ENCODE measurements around the gene MAP3K12.
"Not testable (repeated sequence)": the region's sequence is repeated elsewhere in the genome, so short reads cannot be mapped to it uniquely, and the experiment has no call there.

The MAP3K12 gene

DNA sequence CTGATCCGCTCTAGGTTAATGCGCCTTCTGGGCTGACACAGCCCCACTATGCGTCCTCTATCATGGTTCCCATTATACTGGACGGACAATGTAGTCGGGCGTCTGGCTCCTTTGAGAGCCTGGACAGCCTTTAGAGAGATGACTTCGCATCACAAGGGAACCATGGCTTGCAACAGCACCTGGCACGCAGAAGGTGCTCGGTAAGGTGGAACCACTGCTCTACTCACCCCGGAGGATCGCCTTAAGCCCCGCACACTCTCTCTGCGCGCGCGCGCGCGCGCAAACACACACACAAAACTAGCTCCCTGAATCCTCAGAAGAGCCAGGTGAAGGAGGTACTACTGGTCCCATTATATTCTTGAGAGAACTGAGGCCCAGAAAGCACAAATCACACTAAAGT is 7.1 kb downstream of the MAP3K12 start:
- no peak for DNase-seq

DNA sequence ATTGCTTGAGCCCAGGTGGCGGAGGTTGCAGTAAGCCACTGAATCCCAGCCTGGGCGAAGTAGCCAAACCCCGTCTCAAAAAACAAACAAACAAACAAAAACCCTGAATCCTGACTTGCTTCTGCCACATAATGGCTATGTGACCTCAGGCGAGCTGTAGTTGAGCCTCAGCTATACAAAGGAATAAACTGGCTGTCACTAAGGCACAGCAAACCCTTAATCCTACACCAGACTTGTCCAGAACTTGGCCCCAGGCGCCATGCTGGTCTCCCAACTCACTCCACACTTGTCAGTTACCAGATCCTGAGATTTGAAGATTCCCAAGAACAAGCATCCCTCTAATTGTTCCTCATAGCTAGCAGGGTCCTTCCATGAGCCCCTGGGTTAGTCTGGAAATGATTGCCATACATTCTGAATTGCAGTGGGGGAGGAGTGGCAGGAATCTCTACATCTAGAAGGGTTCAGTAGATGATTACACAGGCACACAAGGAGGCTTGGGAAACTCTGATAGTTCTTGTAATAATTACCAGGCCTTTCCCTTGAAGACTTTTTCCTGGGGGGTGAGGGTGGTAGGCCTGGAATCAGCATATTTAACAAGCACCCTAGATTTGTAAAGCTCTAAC is 9.9 kb downstream of the MAP3K12 start:
- no peak for DNase-seq

DNA sequence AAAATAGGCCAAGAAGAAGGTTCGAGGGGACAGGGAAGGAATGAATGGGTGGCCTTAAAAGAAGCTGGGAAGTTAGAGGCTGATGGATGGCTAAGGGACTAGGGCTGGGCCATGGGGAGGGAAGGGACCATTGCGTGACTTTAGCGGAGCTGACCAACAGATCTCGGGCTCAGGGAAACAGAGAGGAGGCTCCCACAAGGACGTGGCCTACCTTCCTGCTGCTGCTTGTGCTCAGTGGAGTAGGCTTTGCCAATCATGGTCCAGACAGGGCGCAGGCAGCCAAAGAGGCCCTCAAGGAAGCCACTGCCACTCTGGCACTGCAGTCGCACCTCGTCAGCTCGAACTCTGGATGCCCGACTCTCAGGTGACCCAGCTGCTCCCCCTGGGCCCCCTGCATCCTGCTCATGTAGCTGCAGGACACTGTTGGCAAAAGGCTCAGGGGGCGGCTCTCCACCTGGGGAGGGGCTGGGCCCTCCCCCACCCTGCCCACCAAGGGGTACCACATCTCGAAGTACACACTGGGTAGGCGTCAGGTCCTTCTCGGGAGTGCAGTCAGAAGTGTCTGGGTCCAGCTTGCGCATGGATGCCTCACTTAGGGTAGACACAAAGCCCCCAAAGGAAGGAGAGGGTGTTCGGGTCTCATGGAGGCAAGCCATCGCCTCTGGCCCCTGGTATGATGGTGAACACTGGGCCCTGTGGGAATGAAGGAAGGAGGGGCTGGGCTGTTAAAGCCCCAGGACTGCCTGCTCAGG is 12.3 kb downstream of the MAP3K12 start:
- DNase-seq: no peak

DNA sequence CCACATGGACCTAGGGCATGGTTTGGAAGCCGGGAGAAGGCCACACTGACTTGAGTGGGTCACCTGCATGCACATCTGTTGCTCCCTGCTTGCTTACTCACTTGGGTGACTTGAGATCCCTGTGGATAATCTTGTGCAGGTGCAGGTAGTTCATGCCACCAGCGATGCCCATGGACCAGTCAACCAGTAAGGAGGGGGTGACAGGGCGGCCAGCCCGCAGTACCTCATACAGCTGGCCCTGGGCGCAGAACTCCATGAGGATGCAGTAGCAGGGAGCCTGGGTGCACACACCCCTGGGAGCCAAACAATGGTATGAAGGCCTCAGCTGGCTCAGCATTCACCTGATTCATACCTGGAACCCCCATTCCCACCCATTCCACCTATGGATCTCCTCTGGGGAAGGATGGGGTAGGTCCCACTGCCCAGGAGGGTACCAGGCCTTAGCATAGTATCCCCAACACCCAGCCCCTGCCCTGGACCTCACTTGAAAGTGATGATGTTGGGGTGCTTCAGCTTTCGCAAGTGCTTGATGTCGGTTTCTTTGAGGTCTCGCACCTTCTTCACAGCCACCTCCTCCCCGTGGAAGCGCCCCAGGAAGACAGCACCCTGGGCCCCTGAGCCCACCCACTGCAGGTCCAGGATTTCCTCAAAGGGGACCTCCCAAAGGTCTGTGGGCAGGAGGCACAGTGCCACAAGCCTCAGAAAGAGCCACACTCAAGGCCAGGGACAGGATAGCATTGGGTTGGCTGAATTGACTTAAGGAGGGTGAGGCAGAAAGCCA is 13.1 kb downstream of the MAP3K12 start:
- DNase-seq: no peak

DNA sequence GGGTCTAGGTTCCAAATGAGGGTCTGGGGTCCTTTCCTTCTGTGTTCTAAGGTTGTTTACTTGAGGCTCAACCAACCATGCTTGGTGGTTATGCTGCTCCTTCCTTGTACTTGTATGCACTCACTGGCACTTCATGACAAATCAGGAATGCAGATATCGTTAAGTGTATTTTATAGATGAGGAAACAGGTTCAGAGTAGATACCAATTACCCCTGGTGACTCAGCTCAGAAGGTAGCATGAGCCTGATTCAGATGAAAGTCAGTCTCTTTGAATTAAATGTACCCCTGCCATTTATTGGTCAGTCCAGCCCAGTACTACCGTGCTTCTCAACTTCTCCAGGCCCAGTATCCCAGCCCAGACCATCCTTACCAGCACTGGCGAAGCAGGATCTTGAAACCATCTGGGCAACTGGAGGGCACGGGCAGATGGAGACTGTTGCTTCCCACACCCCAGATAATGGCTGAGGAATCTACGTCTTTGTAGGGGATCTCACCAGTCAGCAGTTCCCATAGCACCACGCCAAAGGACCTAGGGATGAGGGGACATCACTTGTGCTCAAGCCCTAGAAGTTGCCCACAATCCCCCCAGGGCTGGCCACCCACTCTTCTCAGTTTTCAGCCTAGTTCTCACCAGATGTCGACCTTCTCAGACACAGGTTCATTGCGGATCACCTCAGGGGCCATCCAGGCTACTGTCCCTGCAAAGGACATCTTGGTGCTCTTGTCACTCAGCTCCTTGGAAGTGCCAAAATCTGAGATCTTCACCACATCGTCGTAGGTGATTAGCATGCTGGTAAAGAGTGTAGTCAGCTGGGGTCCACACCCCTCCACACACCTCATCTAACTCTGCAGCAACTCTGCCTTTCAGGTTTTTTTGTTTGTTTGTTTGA is 14.3 kb downstream of the MAP3K12 start:
- no peak for DNase-seq

DNA sequence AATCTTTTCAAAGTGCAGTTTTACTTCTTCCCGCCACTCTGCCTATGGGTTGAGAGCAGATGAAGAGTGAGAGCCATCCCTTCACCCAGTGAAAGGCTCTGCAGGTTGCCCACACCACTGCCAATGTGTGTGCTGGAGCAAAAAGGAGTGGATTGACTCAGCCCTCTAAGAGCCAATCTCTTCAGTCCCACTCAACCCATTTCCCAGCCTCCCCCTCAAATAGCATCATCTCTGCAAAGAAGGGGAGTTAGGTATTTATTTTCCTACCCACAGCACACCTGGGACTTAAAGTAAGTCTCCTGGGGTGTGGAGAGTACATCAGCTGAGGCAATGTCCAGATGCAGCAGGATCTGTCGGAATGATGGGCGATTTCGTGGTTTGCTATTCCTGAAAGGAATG is 15.3 kb downstream of the MAP3K12 start:
- DNase-seq: no peak

DNA sequence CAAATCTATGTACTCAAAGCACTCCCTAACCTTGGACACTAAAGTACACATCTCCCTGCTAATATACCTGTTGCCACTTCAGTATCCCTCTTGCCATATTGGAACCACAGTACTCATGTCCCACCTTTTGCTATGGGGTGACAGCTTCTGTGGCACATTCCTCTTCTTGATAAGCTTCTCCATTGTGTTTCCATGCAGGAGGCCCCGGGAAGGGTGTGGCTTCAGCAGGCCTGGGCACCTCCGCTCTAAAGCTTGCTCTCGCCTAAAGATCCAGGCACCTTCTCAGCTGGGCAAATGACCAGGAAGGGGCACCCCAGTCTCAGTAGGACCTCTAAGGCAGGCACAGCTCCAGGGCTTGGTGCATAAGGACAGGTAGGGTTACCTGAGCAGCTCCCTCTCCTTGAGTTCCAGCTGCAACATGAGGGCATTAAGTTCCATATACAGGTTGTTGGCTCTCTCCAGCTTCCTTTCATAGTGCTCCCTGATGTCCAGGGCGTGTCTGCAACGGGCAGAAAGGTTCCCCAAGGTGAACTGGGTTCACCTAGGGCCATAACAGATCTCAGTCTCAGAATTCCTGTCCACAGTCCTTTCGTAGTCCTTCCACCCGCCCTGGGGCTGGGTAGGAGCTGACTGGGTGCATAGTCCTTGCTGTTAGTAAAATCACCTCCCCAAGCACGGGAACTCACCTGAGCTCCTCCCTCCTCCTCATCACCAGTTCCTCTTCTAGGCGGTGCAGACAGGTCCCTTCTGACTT is 15.9 kb downstream of the MAP3K12 start:
- no peak for DNase-seq

DNA sequence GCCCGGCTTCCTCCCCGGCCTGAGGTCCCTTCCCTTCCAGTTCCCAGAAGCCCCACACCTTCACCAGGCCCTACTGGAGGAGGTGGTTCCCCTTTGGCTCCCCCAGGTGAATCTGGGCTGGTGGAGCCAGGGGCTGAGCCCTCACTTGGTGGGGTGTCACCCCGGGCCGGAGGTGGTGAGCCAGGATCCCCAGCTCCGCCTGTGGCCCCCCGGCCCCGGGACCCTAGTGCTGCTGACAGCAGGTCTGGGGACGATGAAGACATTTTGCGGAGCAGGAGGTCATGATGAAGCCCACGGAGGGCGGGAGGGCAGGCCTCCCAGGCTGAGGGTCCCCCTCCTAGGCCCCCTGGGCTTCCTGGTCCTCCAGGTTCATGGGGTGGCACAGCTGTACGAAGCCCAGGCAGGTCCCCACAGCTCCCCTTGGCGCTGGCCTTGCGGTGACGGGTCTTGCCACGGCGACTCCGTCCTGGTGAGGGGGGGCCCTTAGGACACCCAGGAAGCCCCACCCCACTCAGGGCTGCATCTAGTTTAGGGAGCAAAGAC is 16.6 kb downstream of the MAP3K12 start:
- no peak for DNase-seq

DNA sequence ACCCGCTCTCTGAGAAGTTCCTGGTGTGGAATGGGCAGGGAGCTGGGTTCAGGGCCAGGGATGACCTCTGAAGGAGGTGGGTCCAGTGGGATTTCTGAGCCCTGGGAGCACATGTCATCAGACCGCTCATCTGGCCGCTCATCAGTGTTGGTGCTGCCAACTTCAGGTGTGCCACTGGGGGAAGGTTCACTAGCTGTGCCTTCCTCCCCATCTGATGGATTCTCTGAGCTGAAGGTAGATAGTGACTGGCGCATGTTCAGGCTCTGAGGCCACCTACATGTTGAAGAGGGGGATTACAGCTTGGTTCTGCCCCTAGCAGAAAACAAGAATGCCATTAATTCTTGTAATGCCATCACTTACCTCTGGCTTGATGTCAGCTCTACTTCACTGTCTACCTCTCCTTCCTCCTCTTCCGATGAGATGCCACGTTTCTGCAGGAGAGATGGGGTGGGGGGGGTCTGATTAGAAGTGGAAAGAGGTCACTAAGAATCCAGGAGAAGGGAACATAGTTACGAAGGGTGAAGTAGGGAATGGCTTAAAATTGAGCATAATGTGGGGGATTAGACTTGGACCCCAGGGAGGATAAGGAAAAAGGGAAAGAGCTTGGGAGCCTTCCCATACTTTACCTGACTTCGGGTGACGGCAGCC is 17.2 kb downstream of the MAP3K12 start:
- DNase-seq: no peak

DNA sequence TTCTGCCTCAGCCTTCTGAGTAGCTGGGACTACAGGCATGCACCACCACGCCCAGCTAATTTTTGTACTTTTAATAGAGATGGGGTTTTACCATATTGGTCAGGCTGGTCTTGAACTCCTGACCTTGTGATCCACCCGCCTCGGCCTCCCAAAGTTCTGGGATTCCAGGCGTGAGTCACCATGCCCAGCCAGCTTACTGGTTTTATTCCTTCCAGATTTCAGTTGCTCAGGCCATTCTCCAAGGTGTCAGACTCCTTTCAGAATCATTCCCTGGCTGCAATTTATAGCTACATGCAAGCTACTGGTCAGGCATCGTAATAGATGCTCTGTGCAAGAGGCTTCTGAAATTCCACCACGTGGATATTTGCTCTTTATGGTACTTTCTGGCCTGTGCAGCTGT is 17.8 kb downstream of the MAP3K12 start:
- not testable (repeated sequence) for DNase-seq

DNA sequence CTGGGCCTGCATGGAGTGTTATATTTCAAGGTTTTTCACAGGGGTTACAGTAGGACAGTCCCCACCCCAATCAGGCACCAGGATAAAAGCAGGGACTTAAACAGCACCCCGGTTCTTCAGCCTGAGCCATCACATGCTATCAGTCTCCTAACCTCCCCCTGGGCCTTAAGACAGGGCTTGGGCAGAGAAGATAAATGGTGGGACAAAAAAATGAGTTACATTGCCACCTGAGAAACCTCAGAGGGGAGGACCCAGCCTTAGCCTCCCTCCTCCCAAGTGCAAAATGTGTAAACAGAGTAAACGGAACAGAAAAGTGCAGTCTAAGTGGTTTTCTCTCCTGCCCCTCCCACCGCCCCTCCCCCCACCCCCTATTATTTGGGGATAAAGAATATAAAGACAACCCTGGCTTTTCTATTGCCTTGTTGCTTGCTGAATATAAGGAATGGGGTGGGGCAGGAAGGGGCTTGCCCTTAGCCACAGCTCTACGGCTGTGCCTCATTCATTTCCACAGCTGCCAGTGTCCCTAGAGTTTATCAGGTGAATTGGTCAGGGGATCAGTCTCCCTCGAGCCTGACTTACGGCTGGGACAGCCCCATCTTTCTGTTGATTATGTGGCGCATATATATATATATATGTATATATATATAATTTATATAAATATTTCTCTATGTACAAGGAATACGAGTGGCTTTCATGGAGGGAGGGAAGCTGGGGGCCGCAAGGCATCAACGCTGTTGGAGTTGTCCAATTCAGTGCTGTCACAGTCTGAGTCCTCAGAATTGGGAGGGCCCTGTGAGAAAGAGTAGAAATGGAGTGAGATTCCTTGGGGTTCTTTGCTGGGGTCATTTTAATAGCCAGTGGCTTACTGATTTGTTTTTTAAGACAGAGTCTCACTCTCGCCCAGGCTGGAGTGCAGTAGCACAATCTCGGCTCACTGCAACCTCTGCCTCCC is 18.5 kb downstream of the MAP3K12 start:
- no peak for DNase-seq

DNA sequence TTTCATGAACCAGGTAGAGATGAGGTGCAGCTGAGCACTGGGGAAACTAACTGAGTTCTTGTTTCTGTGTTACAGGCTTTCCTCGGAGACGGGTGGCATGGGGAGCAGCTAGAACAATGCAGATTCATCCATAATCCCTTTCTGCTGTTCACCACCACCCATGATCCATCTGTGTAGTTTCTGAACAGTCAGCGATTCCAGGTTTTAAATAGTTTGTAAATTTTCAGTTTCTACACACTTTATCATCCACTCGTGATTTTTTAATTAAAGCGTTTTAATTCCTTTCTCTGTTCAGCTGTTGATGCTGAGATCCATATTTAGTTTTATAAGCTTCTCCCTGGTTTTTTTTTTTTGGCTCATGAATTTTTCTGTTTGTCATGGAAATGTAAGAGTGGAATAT is 19.9 kb downstream of the MAP3K12 start:
- no peak for DNase-seq

DNA sequence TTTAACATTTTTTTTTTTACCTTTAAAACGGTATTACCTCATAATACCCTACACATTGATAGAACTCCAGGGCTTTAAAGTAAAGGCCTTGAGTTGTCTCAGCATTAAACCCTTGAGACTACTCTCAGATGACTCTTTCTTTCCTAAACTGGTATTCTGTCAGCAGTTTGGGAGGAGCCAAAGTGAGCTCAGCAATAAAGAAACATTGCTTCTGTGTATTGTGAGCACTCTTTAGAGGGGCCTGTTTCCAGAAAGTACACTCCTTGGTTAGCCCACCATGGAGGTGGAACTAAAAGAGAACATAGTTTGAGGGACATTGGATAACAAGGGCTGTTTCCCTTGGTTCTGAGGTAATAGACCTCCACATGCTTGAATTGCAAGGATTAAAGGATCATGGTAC is 20.4 kb downstream of the MAP3K12 start:
- DNase-seq: no peak

DNA sequence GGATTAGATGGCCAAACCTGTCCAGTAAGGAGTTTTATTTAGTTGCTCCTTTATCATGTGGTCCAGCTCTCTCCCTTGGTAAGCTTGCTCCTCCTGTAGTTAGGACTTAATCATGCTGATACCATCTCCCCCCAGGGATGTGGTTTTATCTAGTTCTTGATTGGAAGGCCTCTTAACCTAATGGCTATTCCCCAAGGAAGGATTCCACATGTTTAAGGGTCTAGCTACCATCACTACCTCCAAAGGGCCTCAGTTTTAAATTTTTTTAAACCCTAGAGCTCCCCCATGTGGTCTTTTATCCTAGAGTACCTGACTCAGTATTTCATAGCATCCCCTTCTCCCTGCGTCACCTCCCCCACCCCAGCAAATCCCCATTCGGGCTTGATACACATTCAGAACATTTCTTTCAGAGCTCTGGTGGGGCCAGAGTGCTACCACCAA is 22.5 kb downstream of the MAP3K12 start:
- no peak for DNase-seq

DNA sequence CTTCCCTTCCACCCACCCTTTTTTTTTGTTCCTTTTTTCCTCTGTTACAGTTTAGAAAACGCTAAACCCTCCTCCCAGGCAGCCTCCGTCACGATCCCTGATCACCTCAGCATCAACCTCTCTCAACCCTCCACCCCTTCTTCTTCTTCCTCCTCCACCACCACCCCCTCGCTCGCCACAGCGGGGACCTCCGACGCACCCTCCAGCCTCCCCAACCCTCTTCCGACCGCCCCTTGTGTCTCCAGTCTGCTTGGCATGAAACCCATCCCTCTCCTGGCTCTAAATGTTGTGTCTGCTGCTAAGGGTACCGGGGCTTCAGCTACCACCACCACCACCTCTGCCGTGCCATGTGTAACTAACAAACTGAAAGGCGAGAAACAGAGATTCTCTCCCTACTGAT is 24.4 kb downstream of the MAP3K12 start:
- no peak for DNase-seq

DNA sequence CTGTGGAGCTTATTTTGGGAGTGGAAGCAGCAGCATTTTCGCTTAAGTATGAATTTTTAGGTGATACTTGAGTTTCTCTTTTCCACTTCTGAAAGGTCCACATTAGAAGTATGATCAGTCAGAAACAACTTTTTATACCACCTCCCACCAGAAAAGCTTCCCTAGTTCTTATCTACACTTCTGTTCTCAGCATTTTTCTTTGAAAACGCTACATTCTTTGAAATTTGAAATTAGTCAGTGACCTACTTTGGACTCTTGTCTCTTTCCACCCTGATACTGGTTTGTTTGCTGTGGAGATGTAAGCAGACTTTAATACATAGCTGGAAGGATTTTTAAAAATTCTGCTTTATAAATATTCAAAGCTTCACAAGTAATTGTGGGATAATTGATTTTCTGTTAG is 25.2 kb downstream of the MAP3K12 start:
- DNase-seq: no peak

DNA sequence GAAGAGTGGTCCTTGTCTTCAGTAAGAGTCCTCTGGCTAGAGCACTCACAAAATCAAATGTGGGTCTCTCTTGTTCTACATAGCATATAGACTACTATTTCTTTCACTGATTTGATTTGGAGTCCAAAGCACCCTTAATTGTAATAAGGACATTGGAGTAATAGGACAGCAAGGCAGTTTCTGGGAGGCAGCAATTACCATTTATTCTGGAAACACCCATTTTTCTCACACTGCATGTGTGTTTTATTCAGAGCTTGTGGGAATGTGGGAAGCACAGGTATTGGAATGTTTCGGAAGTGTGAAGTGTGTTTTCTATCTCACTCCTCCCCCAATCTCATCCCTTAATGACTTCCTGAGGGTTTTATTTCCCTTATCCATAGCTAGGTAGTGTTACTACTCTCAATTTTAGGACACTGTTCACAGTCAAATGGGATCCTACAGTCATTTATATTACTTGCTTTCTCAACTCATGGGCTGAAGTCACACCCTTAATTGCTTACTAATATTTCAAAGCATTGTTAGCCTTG is 27.1 kb downstream of the MAP3K12 start:
- no peak for DNase-seq

DNA sequence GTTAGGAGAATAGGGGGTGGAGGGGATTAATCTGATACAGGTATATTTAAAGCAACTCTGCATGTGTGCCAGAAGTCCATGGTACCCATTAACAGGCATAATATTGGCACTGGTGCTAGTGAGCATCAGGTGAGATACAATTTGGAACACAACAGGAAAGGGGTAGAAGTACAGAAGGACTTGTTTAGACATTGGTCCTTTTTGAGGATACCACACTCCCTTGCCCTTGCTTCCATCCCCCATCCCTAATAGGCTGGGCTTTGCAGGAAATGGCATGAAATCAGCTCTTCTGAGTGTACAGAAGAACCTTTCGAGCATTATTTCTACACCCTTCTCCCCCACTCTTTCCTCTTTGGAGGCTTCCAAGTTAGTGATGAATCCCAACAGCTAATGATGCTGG is 31.0 kb downstream of the MAP3K12 start:
- DNase-seq: no peak

DNA sequence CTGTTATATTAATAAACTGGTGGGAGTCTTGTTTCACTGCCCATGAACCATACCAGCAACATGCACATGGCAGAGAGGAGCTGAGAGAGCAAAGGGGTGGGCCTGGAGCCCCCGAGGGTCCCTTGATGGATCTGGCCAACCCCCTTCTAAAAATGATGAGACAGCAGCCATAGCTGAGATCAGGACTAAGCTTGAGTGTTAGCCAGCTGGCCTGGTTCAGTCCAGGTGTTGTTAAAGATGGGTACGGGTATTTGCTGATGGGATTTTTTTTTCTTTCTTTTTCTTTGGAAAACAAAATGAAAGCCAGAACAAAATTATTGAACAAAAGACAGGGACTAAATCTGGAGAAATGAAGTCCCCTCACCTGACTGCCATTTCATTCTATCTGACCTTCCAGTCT is 31.4 kb downstream of the MAP3K12 start:
- no peak for DNase-seq

DNA sequence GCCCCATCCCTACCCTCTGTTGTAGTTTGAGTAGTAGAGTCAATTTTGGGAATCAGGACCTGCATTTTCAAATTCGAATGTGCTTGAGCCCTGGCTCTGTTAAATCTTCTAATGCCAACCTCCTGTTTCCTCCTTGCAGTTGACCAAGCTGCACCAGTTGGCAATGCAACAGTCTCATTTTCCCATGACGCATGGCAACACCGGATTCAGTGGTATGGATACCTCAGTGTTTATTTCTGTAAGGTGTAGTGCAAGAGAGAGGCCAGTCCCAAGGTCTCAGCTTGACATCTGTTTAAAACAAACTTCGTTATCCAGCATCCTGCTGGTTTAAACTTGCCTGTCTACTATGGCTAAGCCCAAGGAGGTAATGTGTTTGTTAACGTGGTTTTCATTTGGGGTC is 32.2 kb downstream of the MAP3K12 start:
- DNase-seq: no peak

All from NCI-H1105 (cell line).